ENCODE measurements around the gene ARFIP2.

Gene ARFIP2

DNA sequence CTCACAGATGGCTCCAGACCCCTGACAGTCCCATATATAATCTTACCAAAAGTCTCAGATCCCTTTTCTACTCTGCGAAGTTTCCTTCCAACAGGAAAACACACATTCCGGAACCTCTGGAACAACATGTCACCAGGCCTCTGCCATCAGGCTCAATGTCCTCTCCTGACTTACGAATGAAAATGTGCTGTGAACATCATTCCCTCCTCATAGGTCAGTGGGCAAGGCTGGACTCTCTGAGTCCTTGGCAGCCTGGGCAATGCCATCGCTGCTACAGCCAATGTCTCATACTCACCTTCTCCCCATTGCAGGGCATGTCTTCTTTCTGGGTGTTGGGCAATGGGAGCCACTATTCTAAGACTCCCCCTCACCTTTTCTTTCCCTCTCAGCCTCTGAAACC, 38.7 kb downstream of the ARFIP2 start:
- H3K4me1 Mint-ChIP-seq (ENCODE audit: low read depth), result no peaks in the 10 kb centered on the region
- H3K27ac Mint-ChIP-seq, result no peak overlapping the region
- H3K9me3 Mint-ChIP-seq, result no peaks in the 10 kb centered on the region
- no peaks in the 10 kb centered on the region for H3K36me3 Mint-ChIP-seq (ENCODE audit: low read depth)
- peaks cover 14% of the 10 kb centered on the region for H3K27me3 Mint-ChIP-seq (ENCODE audit: low read depth)
- no peak overlapping the region for H3K4me3 Mint-ChIP-seq

GRCh38 chr11:6440906-6441358, 40.2 kb downstream of the ARFIP2 start, which contains the start of gene HPX:
TSS of gene HPX (minus strand) at chr11:6440987. CDS start at chr11:6440963, 24 bp downstream.
- Mint-ChIP-seq H3K9me3 (no peaks in the 10 kb centered on the region), H3K4me3 (no peak within 1 kb of the TSS), H3K27me3 (ENCODE audit: low read depth) (peaks cover 8% of the 10 kb centered on the region), H3K4me1 (ENCODE audit: low read depth) (peaks cover under 1% of the 10 kb centered on the region), H3K27ac (no peak within 1 kb of the TSS), H3K36me3 (ENCODE audit: low read depth) (no peaks in the 10 kb centered on the region)

- Mint-ChIP-seq H3K4me1 (ENCODE audit: low read depth) (peaks cover 3% of the 10 kb centered on the region), H3K36me3 (ENCODE audit: low read depth) (no peaks in the 10 kb centered on the region), H3K27ac (no peak overlapping the region), H3K9me3 (no peaks in the 10 kb centered on the region), H3K27me3 (ENCODE audit: low read depth) (no peaks in the 10 kb centered on the region), H3K4me3 (no peak overlapping the region)
Observed at GRCh38 chr11:6438979-6439571, 42.1 kb downstream of the ARFIP2 start.

GRCh38 chr11:6437993-6438392, 43.1 kb downstream of the ARFIP2 start:
- no peaks in the 10 kb centered on the region for H3K36me3 Mint-ChIP-seq (ENCODE audit: low read depth)
- peaks cover 3% of the 10 kb centered on the region for H3K4me1 Mint-ChIP-seq (ENCODE audit: low read depth)
- no peaks in the 10 kb centered on the region for H3K27me3 Mint-ChIP-seq (ENCODE audit: low read depth)
- H3K4me3 Mint-ChIP-seq, result no peak overlapping the region
- H3K27ac Mint-ChIP-seq, result no peak overlapping the region
- no peaks in the 10 kb centered on the region for H3K9me3 Mint-ChIP-seq

GRCh38 chr11:6437423-6437822, 43.7 kb downstream of the ARFIP2 start:
- no peaks in the 10 kb centered on the region for H3K27me3 Mint-ChIP-seq (ENCODE audit: low read depth)
- no peak overlapping the region for H3K27ac Mint-ChIP-seq
- H3K9me3 Mint-ChIP-seq, result no peaks in the 10 kb centered on the region
- peaks cover 3% of the 10 kb centered on the region for H3K4me1 Mint-ChIP-seq (ENCODE audit: low read depth)
- no peak overlapping the region for H3K4me3 Mint-ChIP-seq
- no peaks in the 10 kb centered on the region for H3K36me3 Mint-ChIP-seq (ENCODE audit: low read depth)

GRCh38 chr11:6433998-6434660, 47.0 kb downstream of the ARFIP2 start:
- no peaks in the 10 kb centered on the region for H3K9me3 Mint-ChIP-seq
- no peaks in the 10 kb centered on the region for H3K36me3 Mint-ChIP-seq (ENCODE audit: low read depth)
- no peak overlapping the region for H3K27ac Mint-ChIP-seq
- H3K27me3 Mint-ChIP-seq (ENCODE audit: low read depth), result no peaks in the 10 kb centered on the region
- H3K4me1 Mint-ChIP-seq (ENCODE audit: low read depth), result peaks cover 3% of the 10 kb centered on the region
- no peak overlapping the region for H3K4me3 Mint-ChIP-seq

DNA sequence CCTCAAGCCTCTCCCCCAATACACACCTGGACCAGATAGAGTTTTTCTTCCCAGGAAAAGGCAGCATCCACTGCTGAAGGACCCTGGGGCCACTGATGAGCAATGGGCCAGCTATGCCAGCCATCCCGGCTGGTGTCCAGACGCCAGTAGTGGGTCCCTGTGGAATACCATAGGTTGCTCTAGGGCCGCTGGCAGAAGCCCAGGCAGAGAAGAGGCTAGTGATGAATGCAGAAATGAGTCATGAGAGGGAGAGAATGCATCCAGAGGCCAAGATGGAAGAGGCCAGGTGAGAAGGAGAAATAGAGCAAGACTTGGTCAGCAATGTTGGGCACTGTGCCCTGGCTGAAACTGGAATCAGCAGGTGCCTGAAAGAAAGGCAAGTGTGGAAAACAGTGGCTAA, 49.3 kb downstream of the ARFIP2 start:
- no peaks in the 10 kb centered on the region for H3K9me3 Mint-ChIP-seq
- no peaks in the 10 kb centered on the region for H3K36me3 Mint-ChIP-seq (ENCODE audit: low read depth)
- no peak overlapping the region for H3K4me3 Mint-ChIP-seq
- peaks cover 13% of the 10 kb centered on the region for H3K27me3 Mint-ChIP-seq (ENCODE audit: low read depth)
- H3K27ac Mint-ChIP-seq, result no peak overlapping the region
- H3K4me1 Mint-ChIP-seq (ENCODE audit: low read depth), result peaks cover 3% of the 10 kb centered on the region

DNA sequence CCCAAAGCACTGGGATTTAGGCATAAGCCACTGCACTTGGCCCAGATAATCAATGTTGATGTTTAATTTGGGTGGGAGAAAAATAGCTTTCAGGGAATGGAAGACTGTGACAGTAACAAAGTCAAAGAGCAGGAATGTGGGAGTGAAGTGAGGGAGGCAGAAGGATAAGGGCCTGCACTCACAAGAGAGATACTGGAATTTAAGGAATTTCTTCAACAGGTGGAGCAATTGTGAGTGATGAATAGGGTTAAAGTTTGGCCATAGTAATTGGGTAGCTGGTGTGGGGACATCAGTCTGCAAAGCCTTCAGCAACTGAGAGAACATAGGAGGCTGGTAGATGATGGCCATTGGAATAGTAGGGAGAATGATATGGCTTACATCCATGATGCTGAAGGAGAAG, 53.6 kb downstream of the ARFIP2 start:
- H3K4me3 Mint-ChIP-seq, result no peak overlapping the region
- no peak overlapping the region for H3K27ac Mint-ChIP-seq
- no peaks in the 10 kb centered on the region for H3K36me3 Mint-ChIP-seq (ENCODE audit: low read depth)
- peaks cover 56% of the 10 kb centered on the region for H3K27me3 Mint-ChIP-seq (ENCODE audit: low read depth)
- no peaks in the 10 kb centered on the region for H3K4me1 Mint-ChIP-seq (ENCODE audit: low read depth)
- no peaks in the 10 kb centered on the region for H3K9me3 Mint-ChIP-seq

Measured in T-helper 1 cell treated with Interleukin-12 subunit alpha and Interleukin-12 subunit beta and Interleukin-4 antibody, amounts not matched to agents 30 μg/mL and 1 μg/mL, for 36 hours (primary cell).